HG02943 (cell line): ENCODE data around the gene ARPC2.
"Not testable (repeated sequence)": the region's sequence is repeated elsewhere in the genome, so short reads cannot be mapped to it uniquely, and the experiment has no call there.

Experiments used
- ATAC-seq: cut with Tn5 transposase; IDR thresholded peaks from one replicate; pipeline ENCODE4 v1.9.1; 2021; ENCODE audit warnings: mild to moderate bottlenecking, low read depth, moderate library complexity; ENCODE audit not compliant: unreplicated experiment

The ARPC2 gene

GRCh38 chr2:218269900-218270720 is 53.1 kb downstream of the ARPC2 start, which contains the start of the genes AAMP and PNKD:
AAMP (minus strand) TSS chr2:218270137; CDS start chr2:218270086, 51 bp downstream.
PNKD (plus strand) TSS chr2:218270519; CDS start chr2:218270536, 17 bp downstream.
- peak; percentile 88 for ATAC-seq

GRCh38 chr2:218270721-218271486 is 53.9 kb downstream of the ARPC2 start:
- ATAC-seq: no peak

GRCh38 chr2:218271487-218271797 is 54.5 kb downstream of the ARPC2 start:
- ATAC-seq: no peak

GRCh38 chr2:218271865-218272530 is 55.0 kb downstream of the ARPC2 start:
- no peak for ATAC-seq

- ATAC-seq: no peak
Observed at GRCh38 chr2:218272531-218273212, 55.7 kb downstream of the ARPC2 start.

- ATAC-seq: not testable (repeated sequence)
Observed at GRCh38 chr2:218273214-218273907, 56.4 kb downstream of the ARPC2 start.

- ATAC-seq: no peak
Observed at GRCh38 chr2:218273908-218274249, 56.9 kb downstream of the ARPC2 start.

GRCh38 chr2:218274586-218274985 is 57.6 kb downstream of the ARPC2 start:
- ATAC-seq: no peak

- no peak for ATAC-seq
Observed at GRCh38 chr2:218275371-218276072, 58.5 kb downstream of the ARPC2 start.

GRCh38 chr2:218276986-218277755 is 60.2 kb downstream of the ARPC2 start:
- no peak for ATAC-seq

GRCh38 chr2:218277921-218278320 is 60.9 kb downstream of the ARPC2 start:
- no peak for ATAC-seq

GRCh38 chr2:218278531-218279360 is 61.8 kb downstream of the ARPC2 start:
- no peak for ATAC-seq

GRCh38 chr2:218280260-218280870 is 63.4 kb downstream of the ARPC2 start:
- ATAC-seq: no peak

- no peak for ATAC-seq
Observed at GRCh38 chr2:218281449-218281848, 64.5 kb downstream of the ARPC2 start.

GRCh38 chr2:218282173-218282991 is 65.4 kb downstream of the ARPC2 start:
- ATAC-seq: no peak

GRCh38 chr2:218284106-218284811 is 67.3 kb downstream of the ARPC2 start:
- no peak for ATAC-seq
